ENCODE data around the gene ZP2. TPM values are rescaled to one million over a fixed set of nuclear protein-coding genes. Genes with fewer than 3 reads are reported as not detected.

The ZP2 gene
- total and polyA plus RNA-seq, 9 of the 15 experiments (the other 6 are each of a cell fraction or from before 2014, with no cell fraction given) = not detected

- TF ChIP-seq STAT5A (IDR thresholded peaks at IDR 0.05; ENCODE audit: borderline replicate concordance, low read length) (no peak), NCOA1 (IDR thresholded peaks at IDR 0.05; ENCODE audit: low read depth) (no peak), ZSCAN32 (CRISPR knock-in tag; IDR thresholded peaks at IDR 0.05) (no peak), PCBP2 (IDR thresholded peaks at IDR 0.05; ENCODE audit: low read depth, low read length, poor library complexity, severe bottlenecking) (no peak), FUS (optimal IDR thresholded peaks at IDR 0.05; ENCODE audit: low read depth, low read length) (no peak), AFF4 (CRISPR knock-in tag; IDR thresholded peaks at IDR 0.05) (no peak), CBFA2T2 (conservative IDR thresholded peaks at IDR 0.05) (no peak), MXI1 (IDR thresholded peaks at IDR 0.05; ENCODE audit: low read depth, low read length) (no peak), SMARCB1 (IDR thresholded peaks at IDR 0.05; ENCODE audit: insufficient read length, low read depth) (no peak), NCOA4 (IDR thresholded peaks at IDR 0.05; ENCODE audit: partially characterized antibody) (no peak), NRF1 (conservative IDR thresholded peaks at IDR 0.05 in 1 of 2, IDR thresholded peaks at IDR 0.05 in 1 of 2) (no peak), ZNF408 (CRISPR knock-in tag; IDR thresholded peaks at IDR 0.05; ENCODE audit: low read depth) (no peak), TEAD4 (IDR thresholded peaks at IDR 0.05; ENCODE audit: low read length) (no peak), TEAD4 (CRISPR knock-in tag; IDR thresholded peaks at IDR 0.05; ENCODE audit: borderline replicate concordance) (no peak), RNF2 (IDR thresholded peaks at IDR 0.05) (peak; percentile 29; the same call in 1 of the 2 replicates), CEBPB (tag; IDR thresholded peaks at IDR 0.05) (peak; percentile 58), SLC30A9 (CRISPR knock-in tag; IDR thresholded peaks at IDR 0.05) (no peak), BDP1 (IDR thresholded peaks at IDR 0.05; ENCODE audit: insufficient read depth, insufficient read length) (no peak), ZNF316 (IDR thresholded peaks at IDR 0.05) (no peak), TEAD1 (CRISPR knock-in tag; IDR thresholded peaks at IDR 0.05) (0 out of 4 replicates have a peak, but pooled peaks of 1 of the 2 experiments have one; percentile 27), ZNF695 (CRISPR knock-in tag; IDR thresholded peaks at IDR 0.05) (no peak)
- TF ChIP-seq, protein P1, sequence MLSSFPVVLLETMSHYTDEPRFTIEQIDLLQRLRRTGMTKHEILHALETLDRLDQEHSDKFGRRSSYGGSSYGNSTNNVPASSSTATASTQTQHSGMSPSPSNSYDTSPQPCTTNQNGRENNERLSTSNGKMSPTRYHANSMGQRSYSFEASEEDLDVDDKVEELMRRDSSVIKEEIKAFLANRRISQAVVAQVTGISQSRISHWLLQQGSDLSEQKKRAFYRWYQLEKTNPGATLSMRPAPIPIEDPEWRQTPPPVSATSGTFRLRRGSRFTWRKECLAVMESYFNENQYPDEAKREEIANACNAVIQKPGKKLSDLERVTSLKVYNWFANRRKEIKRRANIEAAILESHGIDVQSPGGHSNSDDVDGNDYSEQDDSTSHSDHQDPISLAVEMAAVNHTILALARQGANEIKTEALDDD (IDR thresholded peaks at IDR 0.05) = no peak
- TF ChIP-seq, protein P2, sequence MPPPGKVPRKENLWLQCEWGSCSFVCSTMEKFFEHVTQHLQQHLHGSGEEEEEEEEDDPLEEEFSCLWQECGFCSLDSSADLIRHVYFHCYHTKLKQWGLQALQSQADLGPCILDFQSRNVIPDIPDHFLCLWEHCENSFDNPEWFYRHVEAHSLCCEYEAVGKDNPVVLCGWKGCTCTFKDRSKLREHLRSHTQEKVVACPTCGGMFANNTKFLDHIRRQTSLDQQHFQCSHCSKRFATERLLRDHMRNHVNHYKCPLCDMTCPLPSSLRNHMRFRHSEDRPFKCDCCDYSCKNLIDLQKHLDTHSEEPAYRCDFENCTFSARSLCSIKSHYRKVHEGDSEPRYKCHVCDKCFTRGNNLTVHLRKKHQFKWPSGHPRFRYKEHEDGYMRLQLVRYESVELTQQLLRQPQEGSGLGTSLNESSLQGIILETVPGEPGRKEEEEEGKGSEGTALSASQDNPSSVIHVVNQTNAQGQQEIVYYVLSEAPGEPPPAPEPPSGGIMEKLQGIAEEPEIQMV (tag; conservative IDR thresholded peaks at IDR 0.05; ENCODE audit: low read depth) = no peak
Measured at GRCh38 chr16:21203155-21203797, 8.1 kb downstream of the ZP2 start (continued).
